HG03565 (cell line): ENCODE measurements around the gene CPA2.

Source experiments
- ATAC-seq: cut with Tn5 transposase; IDR thresholded peaks from one replicate; pipeline ENCODE4 v1.9.1; 2021; ENCODE audit warnings: mild to moderate bottlenecking, moderate library complexity; ENCODE audit not compliant: unreplicated experiment

CPA2 gene

DNA sequence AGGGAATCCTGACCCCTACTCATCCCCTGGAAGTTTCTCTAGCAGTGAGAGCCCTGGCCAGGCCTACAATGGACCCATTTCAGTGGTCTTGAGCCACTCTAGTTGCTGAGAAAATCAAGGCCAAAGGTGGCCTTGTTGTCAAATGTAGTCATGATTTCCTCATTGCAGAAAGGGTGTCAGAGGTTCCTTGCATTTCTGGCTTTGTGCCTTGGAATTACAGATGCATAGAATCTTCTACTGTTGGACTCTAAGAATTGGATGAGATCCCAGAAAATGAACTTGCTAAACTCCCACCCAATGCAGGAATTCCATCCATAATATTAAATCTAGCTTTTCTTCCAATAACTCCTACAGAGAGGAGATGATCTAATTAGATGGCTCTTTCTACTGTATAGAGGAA is 12.2 kb downstream of the CPA2 start:
- no peak for ATAC-seq

DNA sequence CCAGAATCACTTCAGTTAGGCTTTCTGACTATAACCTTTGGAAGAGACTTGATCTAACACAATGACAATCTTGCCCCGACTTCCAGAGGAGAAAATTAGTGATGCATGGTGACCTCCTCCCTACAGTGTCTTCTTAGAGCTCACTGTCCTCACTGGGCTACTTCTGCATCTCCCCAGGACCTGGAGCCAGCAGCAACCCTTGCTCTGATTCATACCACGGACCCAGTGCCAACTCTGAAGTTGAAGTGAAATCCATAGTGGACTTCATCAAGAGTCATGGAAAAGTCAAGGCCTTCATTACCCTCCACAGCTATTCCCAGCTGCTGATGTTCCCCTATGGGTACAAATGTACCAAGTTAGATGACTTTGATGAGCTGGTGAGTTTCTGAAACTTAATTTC is 12.6 kb downstream of the CPA2 start:
- ATAC-seq, result no peak

DNA sequence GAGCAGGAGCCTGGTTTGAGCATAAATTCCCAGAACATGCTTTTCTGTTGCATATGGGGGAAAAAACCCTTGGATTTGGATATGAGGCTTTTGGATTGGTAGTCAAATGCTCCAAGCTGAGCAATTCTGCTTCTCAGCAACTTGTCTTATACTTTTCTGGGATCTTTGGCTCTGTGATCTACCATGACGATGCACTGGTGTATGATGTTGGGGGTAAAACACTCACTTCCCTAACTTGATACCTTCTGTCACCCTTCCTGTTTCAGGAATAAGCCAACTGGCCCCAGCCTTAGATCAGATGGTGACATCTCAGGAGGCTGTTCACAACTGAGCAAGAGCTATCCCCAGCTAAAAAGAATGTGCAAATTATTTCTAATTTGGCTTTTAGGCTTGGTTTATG is 13.2 kb downstream of the CPA2 start:
- ATAC-seq, result no peak

DNA sequence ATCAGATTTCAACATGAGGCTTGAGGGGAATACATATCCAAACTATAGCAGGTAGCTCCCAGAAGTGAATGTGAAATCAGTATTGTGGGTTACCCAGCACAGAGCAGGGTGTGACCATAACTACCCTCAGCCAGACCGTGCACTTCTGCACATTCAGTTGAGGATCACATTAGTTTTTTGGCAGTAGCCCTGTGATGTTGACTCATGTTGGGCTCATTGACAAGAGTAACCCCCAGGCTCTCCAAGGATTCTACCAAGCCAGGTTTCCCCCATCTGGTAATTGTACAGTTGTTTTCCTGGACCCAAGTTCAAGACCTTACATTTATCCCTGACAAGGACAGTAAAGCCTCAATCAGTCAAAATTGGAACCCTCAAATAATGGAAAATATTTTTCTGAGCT is 14.6 kb downstream of the CPA2 start:
- no peak for ATAC-seq

DNA sequence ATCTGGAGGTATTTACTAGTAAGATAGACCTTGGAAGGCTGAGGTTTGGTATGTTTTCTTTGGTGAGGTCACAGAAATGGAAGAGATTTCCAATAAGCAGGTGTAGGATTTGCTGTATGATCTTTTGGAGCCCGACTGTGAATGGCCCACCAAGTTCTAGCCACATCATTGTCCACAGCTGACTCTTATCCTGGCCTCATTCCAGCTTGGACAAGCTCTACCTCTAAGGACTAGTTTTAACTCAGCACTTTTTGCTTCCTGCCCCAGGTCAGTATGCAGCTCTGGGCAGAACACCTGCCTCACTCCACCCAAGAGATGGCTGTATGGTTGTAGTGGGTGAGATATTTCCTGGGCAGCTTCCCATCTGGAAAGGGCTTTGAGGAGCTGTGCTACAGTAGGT is 20.2 kb downstream of the CPA2 start:
- no peak for ATAC-seq

DNA sequence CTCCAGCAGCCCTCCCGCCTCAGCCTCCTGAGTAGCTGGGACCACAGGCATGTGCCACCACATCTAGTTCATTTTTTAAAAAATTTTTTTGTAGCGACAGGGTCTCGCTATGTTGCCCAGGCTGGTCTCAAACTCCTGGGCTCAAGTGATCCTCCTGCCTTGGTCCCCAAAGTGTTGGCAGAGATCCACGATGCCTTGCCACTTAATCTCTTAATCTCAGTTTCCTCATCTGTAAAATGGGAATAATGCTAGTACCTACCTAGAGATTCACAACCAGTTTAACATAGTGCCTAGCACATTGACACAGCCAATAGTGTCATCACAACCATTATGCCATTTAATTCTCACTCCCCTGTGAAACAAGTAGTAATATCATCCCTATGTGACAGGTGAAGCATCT is 21.5 kb downstream of the CPA2 start:
- ATAC-seq, result no peak

DNA sequence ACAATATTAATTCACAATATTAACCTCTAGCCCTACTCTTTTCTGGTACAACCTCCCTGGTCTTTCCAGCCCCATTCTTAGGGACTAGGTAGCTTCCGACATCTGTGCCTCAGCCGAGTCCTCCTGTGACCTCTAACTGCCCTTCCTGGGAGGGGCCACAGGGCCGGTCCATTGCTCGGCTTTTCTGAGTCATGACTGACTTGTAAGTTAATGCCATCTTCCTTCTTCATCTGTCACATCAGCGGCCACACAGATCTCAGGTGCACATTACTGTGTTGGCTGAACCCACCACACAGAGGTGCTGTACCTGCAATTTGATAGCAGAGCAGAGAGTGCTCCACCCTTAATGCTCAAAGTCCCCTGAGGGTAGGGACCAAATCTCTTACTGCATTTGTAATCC is 22.2 kb downstream of the CPA2 start:
- no peak for ATAC-seq

DNA sequence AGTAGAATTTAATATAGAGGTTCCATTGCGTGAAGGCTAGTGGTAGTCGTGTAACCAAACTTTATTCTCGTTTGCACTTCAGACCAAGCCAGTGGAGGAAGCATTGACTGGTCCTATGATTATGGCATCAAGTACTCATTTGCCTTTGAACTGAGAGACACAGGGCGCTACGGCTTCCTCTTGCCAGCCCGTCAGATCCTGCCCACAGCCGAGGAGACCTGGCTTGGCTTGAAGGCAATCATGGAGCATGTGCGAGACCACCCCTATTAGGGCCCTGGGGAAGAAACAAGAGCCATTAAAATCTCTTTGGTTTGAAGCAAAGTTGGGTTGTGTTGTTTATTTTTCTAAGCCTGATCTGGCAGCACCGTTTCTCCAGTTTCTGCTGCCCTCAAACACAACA is 22.8 kb downstream of the CPA2 start:
- no peak for ATAC-seq

DNA sequence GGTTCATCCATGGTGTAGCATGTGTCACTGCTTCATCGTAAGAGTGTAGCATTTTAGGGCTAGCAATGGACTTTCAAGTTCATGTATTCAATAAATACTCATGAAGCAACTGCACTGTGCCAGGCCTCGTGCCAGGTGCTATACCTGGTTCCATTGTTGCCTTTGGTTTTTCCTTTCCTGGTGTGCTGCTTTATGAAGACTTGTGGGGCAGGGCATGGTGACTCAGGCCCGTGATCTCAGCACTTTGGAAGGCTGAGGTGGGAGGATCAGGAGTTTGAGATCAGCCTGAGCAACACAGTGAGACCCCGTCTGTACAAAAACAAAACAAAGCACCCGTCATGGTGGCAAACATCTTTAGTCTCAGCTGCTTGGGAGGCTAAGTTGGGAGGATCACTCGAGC is 24.1 kb downstream of the CPA2 start:
- no peak for ATAC-seq

DNA sequence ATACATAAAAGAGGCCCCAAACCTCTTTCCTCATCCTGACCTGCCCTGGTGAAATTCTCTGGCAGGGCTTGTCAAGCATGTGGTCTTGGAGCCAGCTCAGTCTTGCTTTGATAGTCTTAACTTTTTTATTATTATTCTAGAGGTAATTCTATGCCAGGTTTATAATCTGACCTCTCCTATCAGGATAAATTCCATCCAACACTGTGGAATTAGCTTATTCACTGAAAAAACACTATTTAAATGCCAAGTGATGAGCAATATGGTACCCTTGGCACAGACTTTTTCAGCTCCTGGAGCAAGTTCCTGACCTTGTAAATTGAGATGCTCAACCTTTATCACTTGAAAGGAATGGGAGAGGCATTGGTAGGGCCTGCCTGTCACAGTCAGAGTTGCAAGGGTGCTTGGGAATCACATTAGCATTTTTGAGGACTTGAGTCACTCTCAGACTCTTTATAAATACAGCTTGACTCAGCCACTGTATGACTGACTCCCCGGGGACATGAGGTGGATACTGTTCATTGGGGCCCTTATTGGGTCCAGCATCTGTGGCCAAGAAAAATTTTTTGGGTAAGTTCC is 26.1 kb downstream of the CPA2 start, which contains the start of gene CPA4:
TSS of gene CPA4 (plus strand) at position 480 of the 576 bp plus-strand sequence. CDS start at position 500, 20 bp downstream.
- ATAC-seq, result no peak

DNA sequence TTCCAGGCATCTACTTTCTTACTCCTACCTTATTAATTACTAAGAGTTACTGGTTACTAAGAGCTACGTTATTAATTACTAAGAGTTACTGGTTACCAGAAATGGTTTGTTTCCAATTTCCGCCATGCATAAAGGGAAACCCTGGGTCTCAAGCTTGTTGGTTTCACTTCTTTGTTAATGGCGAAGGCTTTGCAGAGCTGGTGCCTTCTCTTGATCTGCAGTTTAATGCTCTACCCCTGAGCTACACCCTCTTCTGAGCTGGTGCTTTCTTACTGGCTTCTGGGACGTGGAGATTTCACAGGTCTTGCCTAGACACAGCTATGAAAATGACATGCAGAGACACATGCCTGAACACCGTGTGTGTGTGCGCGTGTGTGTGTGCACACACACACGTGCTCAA is 26.9 kb downstream of the CPA2 start:
- ATAC-seq, result no peak

DNA sequence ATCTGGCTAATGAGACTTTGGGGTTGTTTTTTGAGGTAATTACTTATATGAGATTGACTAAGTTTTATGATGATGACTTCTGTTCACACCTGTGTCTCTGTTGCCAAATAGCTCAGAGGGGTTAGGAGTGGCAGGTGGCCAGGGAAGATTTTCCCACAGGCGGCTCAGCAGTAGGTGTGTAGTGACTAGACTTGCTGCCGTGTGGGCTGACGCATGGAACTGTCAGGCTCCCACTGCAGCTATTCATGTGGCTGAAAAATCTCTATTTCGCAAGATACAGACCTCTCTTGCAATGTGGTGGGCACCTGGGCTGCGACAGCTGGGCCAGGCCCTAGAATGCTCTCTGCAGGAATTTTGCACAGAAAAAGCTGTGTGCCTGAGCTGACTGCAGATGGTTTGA is 27.7 kb downstream of the CPA2 start:
- no peak for ATAC-seq

DNA sequence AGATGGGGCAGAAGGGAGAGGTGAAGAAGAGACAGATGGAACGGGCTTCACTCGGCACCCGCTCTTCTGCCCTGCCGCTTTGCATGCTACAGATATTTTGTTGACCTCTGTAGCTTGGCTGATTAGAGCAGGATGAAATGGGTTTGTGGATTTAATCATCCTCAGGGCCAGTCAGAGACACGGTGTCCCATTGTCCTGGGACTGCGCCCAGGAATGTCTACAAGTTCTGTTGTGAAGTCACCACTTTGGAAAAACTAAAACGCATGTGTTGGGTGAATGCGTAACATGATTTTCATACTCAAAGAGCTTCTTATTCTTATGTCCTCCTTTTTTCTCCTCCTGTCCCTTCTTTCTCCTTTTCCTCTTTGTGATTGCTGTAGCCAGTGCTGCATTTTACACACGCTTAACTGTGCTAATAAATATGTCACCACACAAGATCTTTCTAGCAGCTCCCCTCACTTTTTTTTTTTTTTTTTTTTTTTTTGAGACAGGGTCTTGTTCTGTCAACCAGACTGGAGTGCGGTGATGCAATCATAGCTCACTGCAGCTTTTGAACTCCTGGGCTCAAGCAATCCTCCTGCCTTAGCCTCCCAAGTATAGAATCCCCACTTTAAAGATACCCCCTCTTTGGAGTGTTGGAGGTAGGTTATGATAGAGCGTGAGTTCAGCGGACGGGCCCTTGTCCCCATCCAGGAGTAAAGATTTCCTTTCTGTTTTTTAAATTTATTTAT is 29.7 kb downstream of the CPA2 start:
- ATAC-seq, result no peak

DNA sequence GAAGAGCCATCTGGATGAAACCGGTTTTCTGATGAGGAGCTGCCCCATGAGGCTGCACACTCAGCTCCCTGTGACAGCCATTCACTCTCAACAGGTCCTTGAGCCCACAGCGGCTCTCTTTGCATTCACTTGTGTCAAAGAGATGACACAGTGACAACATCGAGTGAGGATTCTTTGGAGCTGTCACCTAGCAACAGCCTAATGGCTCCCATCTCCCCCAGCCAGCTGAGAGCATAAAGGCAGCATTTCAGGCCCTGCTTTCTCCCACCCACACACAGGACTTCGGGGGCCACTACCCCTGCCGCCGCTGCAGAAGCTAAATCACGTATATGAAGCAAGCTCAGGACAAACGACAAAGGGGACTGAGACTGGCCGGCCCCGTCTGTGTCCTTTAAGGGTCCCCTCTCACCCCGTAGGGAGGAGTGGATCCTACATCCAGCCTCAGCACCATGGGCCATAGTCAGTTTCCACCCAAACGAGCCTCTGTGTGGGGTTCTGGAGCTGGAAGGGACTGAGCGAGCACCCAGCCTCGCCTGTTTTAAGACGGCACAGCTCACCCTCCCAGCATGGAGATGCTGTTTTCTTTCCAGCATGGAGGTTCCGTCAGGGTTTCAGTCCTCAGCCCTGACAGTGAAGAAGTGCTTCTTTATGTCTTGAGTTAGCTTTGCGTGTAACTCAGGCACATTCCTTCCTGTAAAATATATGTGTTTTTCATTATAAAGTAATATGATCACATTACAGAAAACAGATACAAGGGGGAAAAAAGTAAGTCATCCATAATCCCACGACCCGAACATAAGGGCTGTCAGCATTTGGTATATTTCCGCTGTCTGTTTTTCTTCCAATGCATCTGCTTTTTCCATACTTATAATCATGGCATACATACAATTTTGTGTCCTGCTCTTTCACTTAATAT is 31.2 kb downstream of the CPA2 start:
- no peak for ATAC-seq

DNA sequence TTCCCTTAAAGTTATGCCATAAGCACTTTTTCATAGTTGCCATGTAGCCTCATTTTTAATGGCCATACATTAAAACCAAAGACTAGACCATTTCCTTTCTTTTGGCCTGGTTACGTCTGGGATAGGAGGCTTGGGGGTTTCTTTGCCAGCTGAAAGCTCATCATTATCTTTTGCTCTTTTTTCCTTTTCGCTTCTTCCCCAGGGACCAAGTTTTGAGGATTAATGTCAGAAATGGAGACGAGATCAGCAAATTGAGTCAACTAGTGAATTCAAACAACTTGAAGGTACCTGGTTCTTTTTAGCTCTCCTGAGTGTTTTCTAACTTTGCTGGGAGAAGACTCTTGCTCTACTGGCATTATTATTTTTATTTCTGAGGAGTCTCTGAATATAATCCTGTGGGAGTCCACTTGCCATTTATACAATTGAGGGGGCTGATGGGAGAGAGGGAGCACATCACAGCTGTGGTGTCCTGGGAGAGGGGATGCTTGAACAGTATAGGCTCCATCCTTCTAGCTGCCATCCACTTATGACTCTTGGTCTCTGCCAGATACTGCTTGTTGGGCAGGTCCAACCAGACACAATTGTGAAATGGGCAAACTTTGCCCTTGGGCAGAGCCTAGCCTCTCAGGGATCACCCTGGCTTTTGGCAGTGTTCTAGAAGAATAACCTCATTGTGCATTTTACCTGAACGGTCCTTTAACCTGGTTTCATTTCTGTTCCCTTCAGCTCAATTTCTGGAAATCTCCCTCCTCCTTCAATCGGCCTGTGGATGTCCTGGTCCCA is 32.1 kb downstream of the CPA2 start:
- no peak for ATAC-seq

DNA sequence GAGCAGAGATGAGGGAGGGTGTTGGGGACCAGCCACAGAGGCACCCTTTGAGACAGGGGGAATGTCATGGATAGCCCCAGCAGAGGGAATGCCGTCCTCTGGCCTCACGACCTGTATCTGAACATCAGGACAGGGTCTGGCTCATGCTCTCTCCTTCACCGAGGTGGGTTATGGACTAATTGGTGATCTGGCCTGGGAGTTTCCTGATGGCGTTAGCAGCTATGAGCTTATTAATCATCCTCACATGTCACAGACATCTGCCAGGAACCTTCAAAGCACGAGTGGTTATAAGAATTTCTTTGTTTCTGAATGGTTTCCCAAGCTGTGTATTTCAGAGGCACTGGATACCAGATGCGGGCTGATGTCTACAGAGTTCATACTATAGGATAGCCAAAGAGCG is 33.2 kb downstream of the CPA2 start:
- ATAC-seq, result no peak

DNA sequence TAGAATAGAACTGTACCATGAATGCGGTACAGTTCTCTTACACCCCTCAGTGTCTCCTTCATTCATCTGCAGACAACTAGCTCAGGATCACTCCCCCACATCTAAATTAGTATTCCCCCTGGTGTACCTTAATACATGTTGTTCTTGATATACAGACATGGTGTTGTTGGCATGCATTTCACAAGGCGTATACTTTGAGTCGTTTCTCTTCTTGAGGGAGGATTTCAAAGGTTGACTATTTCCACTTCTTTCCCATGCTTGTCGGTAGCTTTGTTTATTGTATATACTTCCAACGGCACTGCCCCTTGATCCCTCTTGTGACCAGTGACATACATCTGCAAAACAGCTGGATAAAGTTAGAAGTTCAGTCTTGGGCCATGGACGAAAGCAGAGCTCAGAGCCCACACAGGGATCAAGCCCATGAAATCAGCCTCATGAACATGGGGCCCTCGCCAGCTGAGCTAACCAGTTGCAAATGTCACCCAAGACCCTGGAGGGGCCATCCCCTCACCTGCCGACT is 34.9 kb downstream of the CPA2 start:
- ATAC-seq, result no peak

DNA sequence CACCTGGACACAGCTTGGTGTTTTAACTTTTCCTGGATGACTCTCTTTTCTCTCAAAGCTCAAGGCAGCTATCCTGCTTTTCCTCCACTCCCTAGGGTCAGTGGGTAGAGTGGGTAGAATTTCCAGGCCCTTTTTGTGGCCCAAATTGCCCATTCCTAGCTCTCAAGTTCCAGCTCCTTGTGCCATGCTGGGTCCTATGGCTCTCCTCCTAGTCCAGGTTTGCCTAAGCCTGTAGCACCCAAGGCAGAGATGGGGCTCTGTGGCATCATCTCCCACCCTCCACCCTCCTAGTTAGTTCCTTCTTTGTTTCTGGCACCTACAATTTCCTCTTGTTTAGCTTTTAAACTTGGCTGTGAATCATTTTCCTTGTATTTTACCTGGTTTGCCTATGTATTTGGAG is 36.0 kb downstream of the CPA2 start:
- ATAC-seq, result no peak

DNA sequence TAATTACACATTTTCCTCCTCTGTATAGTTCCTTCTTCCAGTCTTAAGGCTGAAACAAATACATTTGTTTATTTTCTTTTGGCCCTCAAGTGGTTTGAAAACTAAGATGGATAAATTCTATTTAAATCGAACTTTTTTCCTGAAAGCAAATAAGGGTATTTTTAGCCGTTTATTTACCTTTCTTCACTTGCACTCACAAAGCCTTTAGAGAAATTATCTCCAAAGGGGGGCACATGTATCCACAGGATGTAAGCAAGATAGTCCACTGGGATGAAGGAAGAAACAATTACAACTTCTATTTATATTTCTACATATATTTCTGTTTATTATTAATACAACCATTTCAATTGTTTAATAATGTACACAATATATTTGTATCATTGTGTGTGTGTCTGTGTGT is 36.5 kb downstream of the CPA2 start:
- no peak for ATAC-seq

DNA sequence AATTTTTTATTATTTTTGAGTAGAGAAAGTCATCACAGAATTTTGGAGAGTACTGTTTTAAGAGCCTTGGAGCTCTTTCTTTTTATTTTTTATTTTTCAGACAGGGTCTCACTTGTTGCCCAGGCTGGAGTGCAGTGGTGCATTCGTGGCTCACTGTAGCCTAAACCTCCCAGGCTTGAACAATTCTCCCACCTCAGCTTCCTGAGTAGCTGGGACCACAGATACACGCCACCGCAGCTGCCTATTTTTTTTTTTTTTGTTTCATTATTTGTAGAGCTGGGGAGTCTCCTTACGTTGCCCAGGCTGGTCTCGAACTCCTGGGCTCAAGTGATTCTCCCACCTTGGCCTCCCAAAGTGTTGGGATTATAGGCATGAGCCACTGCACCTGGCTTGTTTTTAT is 36.9 kb downstream of the CPA2 start:
- no peak for ATAC-seq

DNA sequence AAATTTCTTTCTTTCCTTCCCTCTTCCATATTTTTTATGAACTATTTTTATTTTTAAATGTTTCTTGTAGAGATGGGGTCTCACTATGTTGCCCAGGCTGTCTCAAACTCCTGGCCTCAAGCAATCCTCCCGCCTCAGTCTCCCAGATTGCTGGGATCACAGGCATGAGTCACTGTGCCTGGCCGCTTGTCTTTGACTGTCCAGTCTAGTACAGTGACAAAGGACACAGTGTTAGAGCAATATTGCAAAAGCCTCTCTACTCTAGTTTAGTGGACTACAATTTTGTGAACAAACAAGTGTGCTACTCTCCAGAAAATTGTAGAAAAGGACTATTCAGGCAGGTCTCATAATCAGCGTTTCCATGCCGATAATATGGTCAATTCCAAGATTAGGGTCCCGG is 37.3 kb downstream of the CPA2 start:
- no peak for ATAC-seq
